GM21717 (cell line): ENCODE data around the gene SAP30.

Source experiments
- ATAC-seq: cut with Tn5 transposase; IDR thresholded peaks from one replicate; pipeline ENCODE4 v1.9.1; 2021; ENCODE audit warnings: mild to moderate bottlenecking, moderate library complexity; ENCODE audit not compliant: unreplicated experiment

SAP30 gene

GRCh38 chr4:173367285-173367684, 3.5 kb upstream of the SAP30 start:
- ATAC-seq = no peak

GRCh38 chr4:173367946-173368345, 2.8 kb upstream of the SAP30 start:
- no peak for ATAC-seq

DNA sequence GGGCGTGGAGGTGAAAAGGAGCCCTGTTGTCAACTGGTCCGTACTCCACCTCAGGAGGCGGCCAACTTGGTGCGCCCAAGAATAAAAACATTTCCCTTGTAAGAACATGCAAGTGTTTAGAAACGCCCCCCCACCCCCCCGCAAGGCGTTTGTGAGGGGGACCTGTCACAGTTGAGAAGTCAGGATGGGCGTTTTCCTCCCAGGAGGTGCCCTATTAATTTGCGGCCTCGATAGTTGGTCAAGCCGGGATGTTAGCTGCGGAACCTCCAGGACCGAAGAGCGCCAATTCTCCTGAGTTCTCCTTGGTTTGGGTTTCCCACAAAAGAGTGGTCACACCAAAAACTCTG, 651 bp upstream of the SAP30 start:
- ATAC-seq = peak; percentile 7

- ATAC-seq = peak; percentile 21
Observed at GRCh38 chr4:173371292-173372192, 788 bp downstream of the SAP30 start.

GRCh38 chr4:173374588-173374987, 3.8 kb downstream of the SAP30 start:
- ATAC-seq = no peak

- ATAC-seq = no peak
Observed at GRCh38 chr4:173379929-173380328, 9.2 kb downstream of the SAP30 start.

GRCh38 chr4:173380987-173381386, 10.2 kb downstream of the SAP30 start:
- no peak for ATAC-seq

- ATAC-seq = no peak
Observed at GRCh38 chr4:173381610-173382009, 10.9 kb downstream of the SAP30 start.

- ATAC-seq = no peak
Observed at GRCh38 chr4:173382349-173382748, 11.6 kb downstream of the SAP30 start.

GRCh38 chr4:173386751-173387150, 16.0 kb downstream of the SAP30 start:
- ATAC-seq = no peak

- ATAC-seq = no peak
Observed at GRCh38 chr4:173391701-173392100, 20.9 kb downstream of the SAP30 start.

DNA sequence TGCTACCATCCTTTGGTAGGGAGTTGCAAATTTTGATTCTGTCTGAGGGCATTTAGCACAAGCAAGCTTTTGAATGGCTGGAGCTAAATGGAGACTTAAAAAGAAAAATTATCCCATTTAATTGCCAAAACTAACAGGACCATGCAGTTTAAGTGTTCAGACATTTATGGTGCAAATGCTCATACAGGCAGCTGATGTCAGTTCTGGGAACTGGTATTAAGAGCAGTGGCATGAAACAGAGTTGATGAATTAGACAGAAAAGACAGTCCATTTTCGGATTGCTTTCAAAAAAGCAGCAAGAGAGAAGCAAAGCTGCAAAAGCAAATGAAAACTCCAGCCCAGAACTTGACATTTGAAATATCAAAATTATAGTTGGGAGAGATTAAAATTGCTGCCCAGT, 26.9 kb downstream of the SAP30 start:
- no peak for ATAC-seq

DNA sequence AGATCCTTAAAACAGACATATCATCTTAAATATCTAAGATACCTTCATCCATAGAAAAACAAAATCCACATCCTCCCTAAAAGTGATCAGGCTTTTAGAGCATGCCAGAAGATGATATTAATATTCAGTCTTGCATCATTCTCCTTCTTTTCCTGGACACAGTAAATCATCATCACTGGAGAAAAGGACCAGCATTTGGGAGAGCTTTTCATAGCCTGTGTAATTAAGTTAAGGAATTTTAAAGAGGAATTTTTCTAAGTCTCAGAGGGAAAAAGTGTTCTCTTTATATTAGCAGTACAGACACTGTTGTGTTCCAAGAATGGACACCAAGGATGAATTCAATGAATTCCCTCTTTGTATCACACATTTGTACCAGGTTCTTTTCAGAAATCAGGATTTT, 27.5 kb downstream of the SAP30 start:
- ATAC-seq = no peak

- no peak for ATAC-seq
Observed at GRCh38 chr4:173398779-173399415, 28.1 kb downstream of the SAP30 start, which contains the start of gene SCRG1. SCRG1 (minus strand) TSS chr4:173399116; CDS start chr4:173391414, 7,702 bp downstream.

GRCh38 chr4:173401063-173401462, 30.3 kb downstream of the SAP30 start:
- no peak for ATAC-seq

GRCh38 chr4:173403051-173403450, 32.3 kb downstream of the SAP30 start:
- ATAC-seq = no peak

DNA sequence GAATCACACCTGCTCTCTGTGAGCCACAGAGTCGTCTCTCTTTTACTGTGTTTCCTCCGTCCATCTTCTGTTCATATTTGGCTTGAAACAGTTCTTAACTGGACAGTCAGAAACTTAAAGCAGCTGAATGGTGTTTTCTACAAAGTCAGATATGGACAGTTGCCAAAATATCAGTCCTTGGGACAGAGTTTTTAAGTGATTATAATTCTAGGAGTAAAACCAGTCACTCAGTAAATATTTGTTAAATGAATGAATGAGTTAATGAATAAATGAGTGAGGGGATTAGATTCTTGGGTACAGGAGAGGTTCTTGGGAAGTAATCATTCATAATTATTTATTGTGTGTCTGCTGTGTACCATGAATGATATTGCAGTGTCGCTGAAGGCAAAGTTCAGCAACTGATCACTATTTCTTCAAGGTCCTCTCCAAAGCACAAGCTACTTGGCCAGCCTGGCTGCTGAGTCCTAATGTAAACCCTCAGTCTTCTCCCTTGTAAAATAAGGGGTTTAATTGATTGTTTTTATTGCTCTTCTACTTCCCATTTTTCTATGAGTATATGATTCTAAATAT, 33.6 kb downstream of the SAP30 start:
- no peak for ATAC-seq

DNA sequence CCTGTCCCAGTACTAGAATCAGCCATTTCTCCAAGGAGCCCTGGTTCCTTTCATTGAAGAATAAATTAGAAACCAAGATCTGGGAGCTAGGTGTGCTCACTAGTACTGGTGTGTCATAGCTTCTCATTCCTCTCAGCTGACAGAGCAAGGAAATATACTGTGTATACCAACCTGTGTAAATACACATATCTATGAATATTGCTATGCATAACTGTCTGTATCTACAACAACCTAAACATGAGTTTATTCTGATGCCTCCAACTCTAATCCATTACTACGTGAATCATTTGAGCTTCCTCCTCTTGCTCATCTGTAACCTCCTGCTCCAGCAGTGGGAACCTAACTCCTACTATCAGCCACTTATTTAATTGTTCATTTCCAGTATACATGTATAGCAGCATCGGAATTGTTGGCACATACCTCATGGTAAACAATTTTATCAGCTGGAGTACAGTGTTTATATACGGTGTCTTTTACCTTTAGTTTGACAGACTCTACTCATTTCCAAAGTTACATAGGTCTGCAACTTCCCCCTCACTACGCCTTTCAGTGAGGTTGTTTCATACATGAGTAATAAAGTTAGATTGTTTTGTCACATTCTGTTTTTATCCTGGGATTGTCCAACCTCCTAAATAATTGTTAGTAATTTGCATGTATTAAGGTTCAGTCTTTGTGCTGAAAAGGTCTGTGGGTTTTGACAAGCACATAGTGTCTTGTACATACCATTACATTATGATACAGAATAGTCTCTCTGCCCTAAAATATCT, 35.3 kb downstream of the SAP30 start:
- peak; percentile 69 for ATAC-seq

- no peak for ATAC-seq
Observed at GRCh38 chr4:173410079-173410478, 39.3 kb downstream of the SAP30 start.

GRCh38 chr4:173411106-173411693, 40.4 kb downstream of the SAP30 start:
- ATAC-seq = no peak

- ATAC-seq = no peak
Observed at GRCh38 chr4:173413036-173413435, 42.3 kb downstream of the SAP30 start.
